Prostate gland (tissue), 2 donors: ENCODE data around the gene CETP. TPM values are rescaled to one million over a fixed set of nuclear protein-coding genes. Genes with fewer than 3 reads are reported as not detected.

Source experiments
- DNase-seq: peaks from one replicate; pipeline ENCODE4 v3.0.0-alpha.2; 2019; ENCODE audit warnings: low spot score
- H3K27ac ChIP-seq, 2 donors: fragments of 200-600 bp; sonication (generic); 2 replicates each; pipeline ENCODE4 v1.5.1; 2017 to 2019
- H3K27me3 ChIP-seq: fragments of 200-600 bp; sonication (generic); replicated peaks from 2 replicates; pipeline ENCODE4 v1.5.1; 2019; ENCODE audit not compliant: insufficient read depth
- H3K36me3 ChIP-seq, 2 donors: fragments of 200-600 bp; sonication (generic); 1 replicate in 1 of 2; 2 replicates in 1 of 2; pipeline versions ENCODE4 v1.5.1 to v1.8.1; 2017 to 2019
- H3K4me1 ChIP-seq: fragments of 200-600 bp; sonication (generic); replicated peaks from 2 replicates; pipeline ENCODE4 v1.5.1; 2019
- H3K4me3 ChIP-seq, 2 donors: fragments of 200-600 bp; sonication (generic); 2 replicates each; pipeline ENCODE4 v1.5.1; 2017 to 2019
- H3K9me3 ChIP-seq: fragments of 200-600 bp; sonication (generic); 2 replicates; pipeline ENCODE4 v1.5.1; 2017
- CTCF ChIP-seq, 4 experiments: fragments of 200-600 bp in 2 of 4; fragments of 450-650 bp in 2 of 4; sonication (generic) in 2 of 4; IDR thresholded peaks; 1 replicate in 3 of 4; 2 replicates in 1 of 4; pipeline ENCODE4 v1.5.1; 2016 to 2019; ENCODE audit warnings: antibody characterized with exemption in 4 of 4, mild to moderate bottlenecking in 2 of 4, moderate library complexity in 2 of 4
- POLR2A ChIP-seq: fragments of 450-650 bp; IDR thresholded peaks from one replicate; pipeline ENCODE4 v1.6.1; 2016; ENCODE audit warnings: antibody characterized with exemption, mild to moderate bottlenecking
- POLR2AphosphoS5 ChIP-seq: sonication (generic); formaldehyde crosslinking; IDR thresholded peaks from one replicate; pipeline ENCODE4 v1.6.1; 2017; ENCODE audit warnings: antibody characterized with exemption
- WGBS: methylation state at CpG from one replicate; pipeline ENCODE4 v1.1.5; 2018; 5-methylcytosine and 5-hydroxymethylcytosine counted together
- intact Hi-C: fragments of 100-400 bp; cut with DNase I; formaldehyde crosslinking; loops from one replicate; pipeline ENCODE4 v1.14.2; 2022
- total RNA-seq, 2 donors: library from RNA; depleted of rRNA; stranded (reverse); fragments of >200 nt; gene quantifications; one replicate each; pipeline ENCODE4 v1.1.0, GENCODE V29; 2016

CETP gene
- total RNA-seq, 2 donors from 2014 or later: 0.40 TPM; not detected in 1

- no peak overlapping the region for H3K4me3 ChIP-seq
- no peak for DNase-seq
- no peaks in the 10 kb centered on the region for H3K27me3 ChIP-seq
- intact Hi-C loops: no loop called here
- WGBS: 87% methylated on average over 3 of the region's 3 CpGs
- no peak for TF ChIP-seq POLR2AphosphoS5
- no peak for TF ChIP-seq POLR2A
- TF ChIP-seq CTCF (IDR thresholded peaks at IDR 0.05): no peak
- H3K9me3 ChIP-seq: no peaks in the 10 kb centered on the region
- H3K4me1 ChIP-seq: no peaks in the 10 kb centered on the region
- H3K36me3 ChIP-seq: no peaks in the 10 kb centered on the region
- no peak overlapping the region for H3K27ac ChIP-seq
These were observed 45.8 kb downstream of the CETP start for GRCh38 chr16:57007530-57007929.

- H3K4me1 ChIP-seq: no peaks in the 10 kb centered on the region
- no peaks in the 10 kb centered on the region for H3K27me3 ChIP-seq
- no peak for TF ChIP-seq POLR2A
- no peak for TF ChIP-seq POLR2AphosphoS5
- no peak for TF ChIP-seq CTCF (IDR thresholded peaks at IDR 0.05)
- H3K9me3 ChIP-seq: no peaks in the 10 kb centered on the region
- H3K27ac ChIP-seq: no peak overlapping the region
- no peak for DNase-seq
- H3K36me3 ChIP-seq: no peaks in the 10 kb centered on the region
- H3K4me3 ChIP-seq: no peak overlapping the region
- intact Hi-C loops: no loop called here
- 98% methylated on average over 1 of the region's 1 CpG for WGBS
These were observed 46.7 kb downstream of the CETP start for GRCh38 chr16:57008440-57008839.

GRCh38 chr16:57009643-57010170 is 48.0 kb downstream of the CETP start:
- no peaks in the 10 kb centered on the region for H3K27me3 ChIP-seq
- intact Hi-C loops: no loop called here

GRCh38 chr16:57012353-57012752 is 50.6 kb downstream of the CETP start:
- no peak overlapping the region for H3K4me3 ChIP-seq
- H3K27me3 ChIP-seq: no peaks in the 10 kb centered on the region
- 97% methylated on average over 13 of the region's 13 CpGs for WGBS
- H3K9me3 ChIP-seq: no peaks in the 10 kb centered on the region
- no peak for DNase-seq
- no peaks in the 10 kb centered on the region for H3K4me1 ChIP-seq
- no peak for TF ChIP-seq POLR2AphosphoS5
- no peak for TF ChIP-seq CTCF (IDR thresholded peaks at IDR 0.05)
- TF ChIP-seq POLR2A: no peak
- no peaks in the 10 kb centered on the region for H3K36me3 ChIP-seq
- intact Hi-C loops: no loop called here
- no peak overlapping the region for H3K27ac ChIP-seq

More at GRCh38 chr16:57009643-57010170, 48.0 kb downstream of the CETP start:
- H3K27ac ChIP-seq: no peak overlapping the region
- no peak overlapping the region for H3K4me3 ChIP-seq
- WGBS: 94% methylated on average over 2 of the region's 2 CpGs
- DNase-seq: no peak
- H3K9me3 ChIP-seq: no peaks in the 10 kb centered on the region
- no peaks in the 10 kb centered on the region for H3K4me1 ChIP-seq
- TF ChIP-seq CTCF (IDR thresholded peaks at IDR 0.05) (no peak), POLR2A (no peak), POLR2AphosphoS5 (no peak)
- no peaks in the 10 kb centered on the region for H3K36me3 ChIP-seq

- WGBS: 66% methylated on average over 2 of the region's 2 CpGs
- Histone ChIP-seq H3K27ac (no peak overlapping the region), H3K4me1 (no peaks in the 10 kb centered on the region), H3K9me3 (no peaks in the 10 kb centered on the region), H3K4me3 (no peak overlapping the region), H3K36me3 (no peaks in the 10 kb centered on the region), H3K27me3 (no peaks in the 10 kb centered on the region)
- intact Hi-C loops: no loop called here
- TF ChIP-seq POLR2A: no peak
- no peak for TF ChIP-seq CTCF (IDR thresholded peaks at IDR 0.05)
- TF ChIP-seq POLR2AphosphoS5: no peak
- DNase-seq: no peak
These were observed 51.5 kb downstream of the CETP start for GRCh38 chr16:57013229-57013628.
